Coronary artery (tissue), 2 donors: ENCODE results near the gene ZBTB40.

Source experiments
- DNase-seq: peaks from one replicate; pipeline ENCODE4 v3.0.0-alpha.2; 2017; ENCODE audit warnings: low spot score
- H3K27ac ChIP-seq, 2 donors: fragments of 200-600 bp; sonication (generic); one replicate each; pipeline ENCODE4 v1.5.1; 2016 to 2019
- H3K4me3 ChIP-seq: fragments of 200-600 bp; sonication (generic); 2 replicates; pipeline ENCODE4 v1.5.1; 2016; ENCODE audit warnings: mild to moderate bottlenecking, moderate library complexity
- TF ChIP-seq, protein P1 (sequence below): fragments of 200-600 bp; sonication (generic); IDR thresholded peaks from one replicate; pipeline ENCODE4 v1.5.1; 2019; ENCODE audit warnings: antibody characterized with exemption

Gene ZBTB40

DNA sequence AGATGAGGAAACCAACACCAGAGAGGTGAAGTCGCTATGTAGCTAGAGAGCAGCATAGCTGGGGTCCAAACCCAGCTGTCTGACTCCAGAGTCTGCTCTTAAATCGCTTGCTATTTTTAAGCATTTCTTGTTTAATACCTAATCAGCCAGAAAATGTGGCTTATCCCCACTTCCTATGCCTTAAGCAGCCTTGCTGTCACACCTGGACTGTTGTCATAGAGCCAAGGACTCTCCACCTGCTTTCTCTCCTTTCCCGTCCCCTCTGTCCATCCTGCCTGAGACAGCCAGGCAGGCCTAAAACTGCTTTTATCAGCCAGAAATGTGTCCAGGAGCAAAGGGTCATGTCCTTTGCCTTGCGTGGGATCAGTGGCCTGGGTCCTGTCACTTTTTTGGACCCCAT, 83.3 kb downstream of the ZBTB40 start:
- no peak overlapping the region for H3K4me3 ChIP-seq
- no peak for DNase-seq
- no peak overlapping the region for H3K27ac ChIP-seq
- TF ChIP-seq, protein P1, sequence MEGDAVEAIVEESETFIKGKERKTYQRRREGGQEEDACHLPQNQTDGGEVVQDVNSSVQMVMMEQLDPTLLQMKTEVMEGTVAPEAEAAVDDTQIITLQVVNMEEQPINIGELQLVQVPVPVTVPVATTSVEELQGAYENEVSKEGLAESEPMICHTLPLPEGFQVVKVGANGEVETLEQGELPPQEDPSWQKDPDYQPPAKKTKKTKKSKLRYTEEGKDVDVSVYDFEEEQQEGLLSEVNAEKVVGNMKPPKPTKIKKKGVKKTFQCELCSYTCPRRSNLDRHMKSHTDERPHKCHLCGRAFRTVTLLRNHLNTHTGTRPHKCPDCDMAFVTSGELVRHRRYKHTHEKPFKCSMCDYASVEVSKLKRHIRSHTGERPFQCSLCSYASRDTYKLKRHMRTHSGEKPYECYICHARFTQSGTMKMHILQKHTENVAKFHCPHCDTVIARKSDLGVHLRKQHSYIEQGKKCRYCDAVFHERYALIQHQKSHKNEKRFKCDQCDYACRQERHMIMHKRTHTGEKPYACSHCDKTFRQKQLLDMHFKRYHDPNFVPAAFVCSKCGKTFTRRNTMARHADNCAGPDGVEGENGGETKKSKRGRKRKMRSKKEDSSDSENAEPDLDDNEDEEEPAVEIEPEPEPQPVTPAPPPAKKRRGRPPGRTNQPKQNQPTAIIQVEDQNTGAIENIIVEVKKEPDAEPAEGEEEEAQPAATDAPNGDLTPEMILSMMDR, result no peak

DNA sequence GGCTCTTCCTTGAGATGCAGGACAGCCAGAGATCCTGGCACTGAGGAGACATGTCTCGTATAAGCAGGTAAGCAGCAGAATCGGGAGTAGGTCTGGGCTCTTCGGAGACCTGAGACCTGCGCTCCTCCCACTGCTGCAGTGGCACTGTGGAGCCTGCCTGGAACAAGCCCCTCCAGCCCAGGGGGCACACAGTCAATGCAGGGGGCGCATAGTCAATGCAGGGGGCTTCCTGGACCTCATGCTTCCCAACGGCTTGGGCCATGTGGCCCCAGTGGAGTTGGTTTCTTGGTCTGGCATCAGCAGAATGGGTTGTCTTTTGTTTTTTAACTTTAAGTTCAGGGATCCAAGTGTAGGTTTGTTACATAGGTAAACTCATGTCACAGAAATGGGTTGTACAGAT, 83.7 kb downstream of the ZBTB40 start:
- TF ChIP-seq, protein P1, result no peak

DNA sequence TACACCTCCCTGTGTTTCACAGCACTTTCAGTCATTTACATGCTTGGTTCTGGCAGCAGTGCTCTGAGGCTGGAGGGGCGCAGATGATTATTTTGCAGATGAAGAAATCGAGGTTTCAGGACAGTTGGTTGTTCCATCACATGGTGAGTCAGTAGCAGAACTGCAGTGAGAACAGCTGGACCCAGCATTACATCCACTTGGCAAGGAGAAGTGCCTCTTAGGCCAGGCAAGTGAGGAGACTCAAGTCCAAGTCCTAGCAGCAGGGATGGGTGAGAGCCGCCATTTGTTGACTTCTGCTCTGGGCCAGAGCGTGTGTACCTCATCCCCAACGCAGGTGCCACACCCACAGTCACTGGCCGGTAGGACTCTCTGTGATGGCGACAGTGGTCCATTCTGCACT, 84.9 kb downstream of the ZBTB40 start:
- no peak for DNase-seq

More for the DNA sequence above, 83.7 kb downstream of the ZBTB40 start:
- no peak overlapping the region for H3K27ac ChIP-seq
- DNase-seq, result no peak
- H3K4me3 ChIP-seq, result no peak overlapping the region

DNA sequence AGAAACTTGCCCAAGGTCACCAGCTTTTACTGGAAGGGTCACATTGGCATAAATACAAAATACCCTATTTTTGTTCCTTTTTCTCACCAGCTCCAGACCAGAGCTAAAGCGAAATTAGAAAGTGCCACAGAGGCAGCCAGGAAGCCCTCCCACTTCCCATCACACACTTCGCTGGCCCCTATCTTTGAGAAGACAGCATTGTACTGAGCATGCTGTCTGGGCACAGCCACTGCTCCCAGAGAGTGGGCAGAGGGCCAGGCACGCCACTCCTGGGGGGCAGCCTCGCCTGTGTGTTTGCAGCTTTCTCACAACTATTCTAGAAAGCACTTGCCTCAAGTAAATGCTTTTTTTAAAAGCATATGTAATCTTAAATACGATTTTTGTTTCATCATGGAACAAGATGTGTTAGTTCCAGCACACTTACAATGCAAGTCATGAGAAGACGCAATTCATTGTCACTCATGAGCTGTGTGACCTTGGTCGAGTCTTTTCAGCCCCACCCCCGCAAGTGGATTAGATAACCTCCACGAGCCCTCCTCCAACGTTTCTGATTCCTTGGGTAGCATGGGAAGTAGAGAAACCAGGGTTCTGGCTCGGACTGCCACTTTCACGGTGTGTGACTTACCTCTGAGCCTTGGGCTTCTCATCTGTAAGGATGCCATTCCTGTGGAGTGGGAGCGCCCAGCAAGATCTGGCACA, 85.9 kb downstream of the ZBTB40 start:
- Histone ChIP-seq H3K4me3 (no peak overlapping the region), H3K27ac (no peak overlapping the region)
- no peak for DNase-seq
- TF ChIP-seq, protein P1, result no peak

More for the DNA sequence above, 84.9 kb downstream of the ZBTB40 start:
- H3K4me3 ChIP-seq, result no peak overlapping the region
- TF ChIP-seq, protein P1, result no peak
- H3K27ac ChIP-seq, result no peak overlapping the region

DNA sequence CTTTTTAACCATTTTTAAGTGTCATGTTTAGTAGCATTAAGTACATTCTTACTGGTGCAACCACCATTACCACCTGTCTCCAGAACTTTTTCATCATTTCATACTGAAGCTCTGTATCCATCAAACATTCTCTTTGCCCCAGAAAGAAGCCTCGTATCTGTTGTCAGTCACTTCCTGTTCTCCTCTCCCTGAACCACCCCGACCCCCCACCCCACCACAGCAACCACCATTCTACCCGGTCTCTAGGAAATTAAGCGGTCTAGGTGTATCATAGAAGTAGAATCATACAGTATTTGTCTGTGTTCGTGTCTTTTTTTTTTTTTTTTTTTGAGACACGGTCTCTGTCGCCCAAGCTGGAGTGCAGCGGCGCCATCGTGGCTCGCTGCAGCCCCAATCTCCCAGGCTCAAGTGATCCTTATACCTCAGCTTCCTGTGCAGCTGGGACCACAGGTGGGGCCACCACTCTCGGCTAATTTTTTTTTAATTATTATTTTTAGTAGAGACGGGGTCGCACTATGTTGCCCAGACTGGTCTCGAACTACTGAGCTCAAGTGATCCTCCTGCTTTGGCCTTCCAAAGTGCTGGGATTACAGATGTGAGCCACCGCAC, 88.0 kb downstream of the ZBTB40 start:
- TF ChIP-seq, protein P1, result no peak
- no peak for DNase-seq
- no peak overlapping the region for H3K4me3 ChIP-seq
- H3K27ac ChIP-seq, result no peak overlapping the region

DNA sequence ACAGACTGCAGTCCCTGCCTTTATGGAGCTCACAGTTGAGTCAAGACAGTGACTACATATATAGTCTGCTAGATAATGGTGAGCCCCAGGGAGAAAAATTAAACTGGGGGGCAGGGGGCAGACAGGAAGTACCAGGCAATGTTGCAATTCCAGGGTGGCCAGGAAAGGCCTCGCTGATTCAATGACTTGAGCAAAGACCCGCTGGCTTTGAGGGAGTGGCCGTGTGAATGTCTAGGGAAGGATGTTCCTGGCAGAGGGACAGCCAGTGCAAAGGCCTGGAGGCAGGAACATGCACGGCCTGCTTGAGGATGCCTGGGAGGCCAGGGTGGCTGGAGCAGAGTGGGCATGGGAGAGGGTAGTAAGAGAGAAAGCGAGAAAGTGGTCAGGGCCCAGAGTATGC, 88.7 kb downstream of the ZBTB40 start:
- Histone ChIP-seq H3K27ac (no peak overlapping the region), H3K4me3 (no peak overlapping the region)
- DNase-seq, result no peak
- TF ChIP-seq, protein P1, result no peak

DNA sequence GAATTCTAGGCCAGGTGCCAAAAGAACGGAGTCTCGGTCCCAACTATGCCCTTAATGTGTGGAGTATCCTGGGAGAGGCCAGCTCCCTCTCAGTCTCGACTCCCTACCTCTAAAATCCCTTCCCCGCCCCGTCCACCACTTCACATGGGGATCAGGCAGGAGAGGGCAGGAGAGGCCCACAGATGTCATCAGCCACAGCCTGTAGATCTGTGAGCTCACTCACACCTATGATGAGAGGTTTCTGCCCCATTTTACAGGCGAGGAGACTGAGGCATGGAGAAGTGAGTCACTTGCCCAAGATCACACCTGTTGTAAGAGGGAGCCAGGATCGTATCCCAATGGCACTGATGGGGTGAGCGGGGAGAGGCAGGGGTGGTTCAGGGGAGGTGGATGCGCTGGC, 91.2 kb downstream of the ZBTB40 start:
- Histone ChIP-seq H3K4me3 (no peak overlapping the region), H3K27ac (no peak overlapping the region)
- no peak for DNase-seq
- TF ChIP-seq, protein P1, result no peak
